SKM-1 (cell line): Measurements from ENCODE around the gene GJA4.
"Not testable (repeated sequence)": the region's sequence is repeated elsewhere in the genome, so short reads cannot be mapped to it uniquely, and the experiment has no call there.

Experiments used
- DNase-seq: peaks from one replicate; lab custom pipeline; 2025; ENCODE audit not compliant: unreplicated experiment; lab: John Stamatoyannopoulos, UW

The GJA4 gene

GRCh38 chr1:34787461-34788420, 5.1 kb upstream of the GJA4 start:
- no peak for DNase-seq

GRCh38 chr1:34790985-34791384, 1.8 kb upstream of the GJA4 start:
- DNase-seq: no peak

GRCh38 chr1:34792424-34792823, 375 bp upstream of the GJA4 start:
- DNase-seq: no peak

- DNase-seq: no peak
Observed at GRCh38 chr1:34794001-34794789, 1.4 kb downstream of the GJA4 start.

- no peak for DNase-seq
Observed at GRCh38 chr1:34794790-34795180, 2.0 kb downstream of the GJA4 start.

GRCh38 chr1:34795916-34796315, 3.1 kb downstream of the GJA4 start:
- no peak for DNase-seq

GRCh38 chr1:34796990-34797389, 4.2 kb downstream of the GJA4 start:
- DNase-seq: no peak

- no peak for DNase-seq
Observed at GRCh38 chr1:34800214-34800613, 7.4 kb downstream of the GJA4 start.

GRCh38 chr1:34803770-34804169, 11.0 kb downstream of the GJA4 start:
- DNase-seq: no peak

GRCh38 chr1:34806396-34806795, 13.6 kb downstream of the GJA4 start:
- DNase-seq: no peak

- DNase-seq: no peak
Observed at GRCh38 chr1:34808051-34808810, 15.4 kb downstream of the GJA4 start.

GRCh38 chr1:34810781-34811180, 18.0 kb downstream of the GJA4 start:
- DNase-seq: not testable (repeated sequence)

GRCh38 chr1:34816332-34816731, 23.5 kb downstream of the GJA4 start:
- DNase-seq: no peak

GRCh38 chr1:34816778-34817177, 24.0 kb downstream of the GJA4 start:
- DNase-seq: no peak

GRCh38 chr1:34818862-34819261, 26.1 kb downstream of the GJA4 start:
- DNase-seq: not testable (repeated sequence)

- no peak for DNase-seq
Observed at GRCh38 chr1:34822202-34822601, 29.4 kb downstream of the GJA4 start.

GRCh38 chr1:34824817-34825454, 32.1 kb downstream of the GJA4 start:
- DNase-seq: no peak

GRCh38 chr1:34825455-34826091, 32.8 kb downstream of the GJA4 start:
- no peak for DNase-seq

- DNase-seq: no peak
Observed at GRCh38 chr1:34827341-34827941, 34.6 kb downstream of the GJA4 start.

- no peak for DNase-seq
Observed at GRCh38 chr1:34828611-34829010, 35.8 kb downstream of the GJA4 start.
